Suppressor macrophage treated with lipopolysaccharide for 1 hour (primary cell): ENCODE results near the gene PSMD11.
"Not testable (repeated sequence)": the region's sequence is repeated elsewhere in the genome, so short reads cannot be mapped to it uniquely, and the experiment has no call there.

Source experiments
- DNase-seq, 3 donors: peaks; one replicate each; pipeline ENCODE4 v3.0.0-alpha.2; 2020 to 2022

Gene PSMD11

GRCh38 chr17:32444301-32445073 lies at the start of gene PSMD11:
Gene PSMD11, plus strand, starts transcription at chr17:32444510. Its CDS starts 14 bp downstream, at chr17:32444524.
- peak; percentile 98 to 99 (median 98) for DNase-seq

GRCh38 chr17:32396343-32396742 lies 48.0 kb upstream of the PSMD11 start:
- no peak for DNase-seq

- DNase-seq, result no peak
Measured at GRCh38 chr17:32398946-32399345, 45.4 kb upstream of the PSMD11 start.

- not testable (repeated sequence) for DNase-seq
Measured at GRCh38 chr17:32410085-32410484, 34.2 kb upstream of the PSMD11 start.

GRCh38 chr17:32426894-32427293 lies 17.4 kb upstream of the PSMD11 start:
- no peak for DNase-seq

GRCh38 chr17:32429598-32429997 lies 14.7 kb upstream of the PSMD11 start:
- no peak for DNase-seq

GRCh38 chr17:32440722-32441121 lies 3.6 kb upstream of the PSMD11 start:
- no peak for DNase-seq

- DNase-seq, result no peak
Measured at GRCh38 chr17:32441886-32442285, 2.4 kb upstream of the PSMD11 start.

- no peak for DNase-seq
Measured at GRCh38 chr17:32443827-32444300, 446 bp upstream of the PSMD11 start.

- DNase-seq, result peak; percentile 79 to 84 (median 82)
Measured at GRCh38 chr17:32445074-32445415, 735 bp downstream of the PSMD11 start.

- DNase-seq, result no peak
Measured at GRCh38 chr17:32445497-32445896, 1.2 kb downstream of the PSMD11 start.

GRCh38 chr17:32445971-32446370 lies 1.7 kb downstream of the PSMD11 start:
- DNase-seq, result peak; percentile 63 to 80 (median 73)

GRCh38 chr17:32446949-32447348 lies 2.6 kb downstream of the PSMD11 start:
- DNase-seq, result no peak

- no peak for DNase-seq
Measured at GRCh38 chr17:32449963-32450362, 5.7 kb downstream of the PSMD11 start.

- DNase-seq, result not testable (repeated sequence)
Measured at GRCh38 chr17:32450379-32450778, 6.1 kb downstream of the PSMD11 start.

- no peak for DNase-seq
Measured at GRCh38 chr17:32451879-32452278, 7.6 kb downstream of the PSMD11 start.

GRCh38 chr17:32452281-32452680 lies 8.0 kb downstream of the PSMD11 start:
- no peak for DNase-seq

- DNase-seq, result no peak
Measured at GRCh38 chr17:32453370-32453769, 9.1 kb downstream of the PSMD11 start.

- DNase-seq, result no peak
Measured at GRCh38 chr17:32458371-32458770, 14.1 kb downstream of the PSMD11 start.

GRCh38 chr17:32460054-32460453 lies 15.7 kb downstream of the PSMD11 start:
- no peak for DNase-seq

GRCh38 chr17:32461498-32461852 lies 17.2 kb downstream of the PSMD11 start:
- DNase-seq, result no peak

- peak; percentile 73 to 89 (median 79) for DNase-seq
Measured at GRCh38 chr17:32461853-32462617, 17.7 kb downstream of the PSMD11 start.

- no peak for DNase-seq
Measured at GRCh38 chr17:32463304-32463703, 19.0 kb downstream of the PSMD11 start.

- DNase-seq, result no peak
Measured at GRCh38 chr17:32464374-32464773, 20.1 kb downstream of the PSMD11 start.
